Glomerular endothelial cell (primary cell): ENCODE measurements around the gene HRH1. TPM values are rescaled to one million over a fixed set of nuclear protein-coding genes. Genes with fewer than 3 reads are reported as not detected.
A peak's percentile ranks its signal among the peaks of the same experiment; 100 is the strongest.
"Not testable (repeated sequence)": the region's sequence is repeated elsewhere in the genome, so short reads cannot be mapped to it uniquely, and the experiment has no call there.

Experiments
- DNase-seq: peaks from one replicate; pipeline ENCODE4 v3.0.0-alpha.2; 2011; ENCODE audit warnings: low read depth, low spot score; ENCODE audit errors: extremely low read depth
- total RNA-seq: library from RNA; depleted of rRNA; stranded (reverse); fragments of >200 nt; gene quantifications from 2 replicates; pipeline ENCODE4 v1.2.3, GENCODE V29; 2015

HRH1 gene
- total RNA-seq, 1 donor from 2014 or later, result 23.5 TPM

GRCh38 chr3:11236588-11237461 lies 82.5 kb downstream of the HRH1 start:
- no peak for DNase-seq

- no peak for DNase-seq
Observed at GRCh38 chr3:11238060-11238459, 83.8 kb downstream of the HRH1 start.

- DNase-seq, result no peak
Observed at GRCh38 chr3:11238880-11239279, 84.6 kb downstream of the HRH1 start.

GRCh38 chr3:11239796-11240195 lies 85.5 kb downstream of the HRH1 start:
- DNase-seq, result no peak

GRCh38 chr3:11240496-11240895 lies 86.2 kb downstream of the HRH1 start:
- no peak for DNase-seq

- DNase-seq, result no peak
Observed at GRCh38 chr3:11244121-11244677, 89.9 kb downstream of the HRH1 start.

- DNase-seq, result no peak
Observed at GRCh38 chr3:11245276-11245675, 91.0 kb downstream of the HRH1 start.

- no peak for DNase-seq
Observed at GRCh38 chr3:11245827-11246662, 91.8 kb downstream of the HRH1 start.

- no peak for DNase-seq
Observed at GRCh38 chr3:11246663-11246970, 92.3 kb downstream of the HRH1 start.

- no peak for DNase-seq
Observed at GRCh38 chr3:11247362-11247761, 93.1 kb downstream of the HRH1 start.

GRCh38 chr3:11248596-11248995 lies 94.3 kb downstream of the HRH1 start:
- DNase-seq, result no peak

GRCh38 chr3:11250902-11251806 lies 96.9 kb downstream of the HRH1 start:
- DNase-seq, result no peak

GRCh38 chr3:11251807-11252176 lies 97.5 kb downstream of the HRH1 start:
- DNase-seq, result no peak

GRCh38 chr3:11254876-11255275 lies 100.6 kb downstream of the HRH1 start:
- no peak for DNase-seq

- not testable (repeated sequence) for DNase-seq
Observed at GRCh38 chr3:11255537-11255936, 101.2 kb downstream of the HRH1 start.

- no peak for DNase-seq
Observed at GRCh38 chr3:11258958-11259357, 104.7 kb downstream of the HRH1 start.

- DNase-seq, result no peak
Observed at GRCh38 chr3:11260460-11260859, 106.2 kb downstream of the HRH1 start.

- DNase-seq, result no peak
Observed at GRCh38 chr3:11269007-11269406, 114.7 kb downstream of the HRH1 start.

GRCh38 chr3:11271986-11272904 lies 118.0 kb downstream of the HRH1 start, which contains the start of gene ATG7:
Gene ATG7 (plus strand): TSS chr3:11272397. CDS start chr3:11298696, 26,299 bp downstream.
- DNase-seq, result peak; percentile 73
